Measurements from ENCODE around the gene PSMD4.
A peak's percentile ranks its signal among the peaks of the same experiment; 100 is the strongest.
"Not testable (repeated sequence)": the region's sequence is repeated elsewhere in the genome, so short reads cannot be mapped to it uniquely, and the experiment has no call there.

Gene PSMD4

DNA sequence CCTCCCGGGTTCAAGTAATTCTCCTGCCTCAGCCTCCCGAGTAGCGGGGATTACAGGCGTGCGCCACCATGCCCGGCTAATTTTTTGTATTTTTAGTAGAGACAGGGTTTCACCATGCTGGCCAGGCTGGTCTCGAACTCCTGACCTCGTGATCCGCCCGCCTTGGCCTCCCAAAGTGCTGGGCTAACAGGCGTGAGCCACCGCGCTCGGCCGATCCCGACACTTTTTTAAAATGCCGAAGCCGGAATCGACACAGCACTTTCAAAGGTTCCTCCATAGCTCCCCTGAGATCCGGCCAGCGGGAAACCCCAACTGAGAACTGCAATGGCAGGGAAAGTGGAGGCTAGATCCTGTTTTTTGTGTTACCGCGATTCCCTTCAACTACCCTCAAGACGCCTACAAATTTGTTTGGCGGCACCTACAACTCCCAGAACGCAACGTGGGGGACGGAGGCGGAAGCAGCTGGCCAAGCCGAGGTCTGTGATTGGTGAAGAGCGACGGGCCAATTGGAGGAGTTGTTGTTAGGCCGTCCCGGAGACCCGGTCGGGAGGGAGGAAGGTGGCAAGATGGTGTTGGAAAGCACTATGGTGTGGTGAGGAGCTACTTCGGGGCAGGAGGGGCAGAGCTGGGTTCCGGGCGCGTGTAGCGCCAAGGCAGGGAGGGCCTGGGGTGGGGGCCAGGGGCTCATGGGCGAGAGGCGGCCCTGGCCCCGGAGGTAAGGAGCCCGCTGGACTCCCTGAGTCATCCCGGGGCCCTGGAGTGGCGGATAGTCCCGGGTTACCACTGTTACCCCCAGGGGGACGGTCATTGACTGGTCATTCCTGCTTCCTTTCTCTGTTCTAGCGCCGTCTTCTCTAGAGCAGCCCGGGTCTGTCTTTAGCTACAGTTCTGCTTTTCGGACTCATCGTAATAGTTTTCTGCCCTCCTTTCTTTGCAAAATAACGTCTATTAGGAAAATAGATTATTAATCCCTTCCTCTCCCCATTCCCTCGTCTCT, at the start of gene PSMD4:
PSMD4 (plus strand) TSS at position 518 of the 997 bp plus-strand sequence; CDS start at position 567, 49 bp downstream.
- peak; percentile 87 for DNase-seq (ENCODE audit: low read depth, low spot score)
- Histone ChIP-seq H3K36me3 (ENCODE audit: insufficient read depth, low read length) (peaks cover 2% of the 10 kb centered on the region), H3K27ac (peak within 1 kb of the TSS; percentile 79), H3K9me3 (ENCODE audit: low read depth, low read length) (no peaks in the 10 kb centered on the region), H3K9ac (ENCODE audit: insufficient read length) (peak within 1 kb of the TSS; percentile 96), H3K4me3 (peak within 1 kb of the TSS; percentile 98)
- TF ChIP-seq EZH2 (IDR thresholded peaks at IDR 0.05) (no peak), FOXP2 (optimal IDR thresholded peaks at IDR 0.05; ENCODE audit: control extremely low read depth, extremely low read length, insufficient read depth) (peak; percentile 44), POLR2AphosphoS5 (IDR thresholded peaks at IDR 0.05; ENCODE audit: borderline replicate concordance, low read depth, low read length) (peak; percentile 98)

DNA sequence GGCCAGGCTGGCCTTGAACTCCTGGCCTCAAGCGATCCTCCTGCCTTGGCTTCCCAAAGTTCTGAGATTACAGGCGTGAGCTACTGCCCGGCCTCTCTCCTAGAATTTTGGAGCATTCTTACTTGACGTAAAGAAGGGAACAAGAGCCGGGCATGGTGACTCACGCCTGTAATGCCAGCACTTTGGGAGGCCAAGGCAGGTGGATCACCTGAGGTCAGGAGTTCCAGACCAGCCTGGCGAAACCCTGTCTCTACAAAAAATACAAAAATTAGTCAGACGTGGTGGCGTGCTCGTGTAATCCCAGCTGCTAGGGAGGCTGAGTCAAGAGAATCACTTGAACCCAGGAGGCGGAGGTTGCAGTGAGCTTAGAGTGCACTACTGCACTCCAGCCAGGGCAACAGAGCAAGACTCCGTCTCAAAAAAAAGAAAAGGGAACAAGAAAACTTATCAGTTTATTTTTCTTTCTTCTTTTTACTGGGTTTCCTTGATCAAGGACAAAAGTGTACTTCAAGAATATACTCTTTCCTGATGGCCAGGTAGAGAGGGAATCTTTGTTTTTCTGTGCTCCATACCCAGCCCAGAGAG, 49.1 kb upstream of the PSMD4 start:
- not testable (repeated sequence) for H3K27ac ChIP-seq; H3K4me3 ChIP-seq; H3K9me3 ChIP-seq (ENCODE audit: low read depth, low read length); H3K9ac ChIP-seq (ENCODE audit: insufficient read length); DNase-seq (ENCODE audit: low read depth, low spot score)
- peaks cover 68% of the 10 kb centered on the region for H3K36me3 ChIP-seq (ENCODE audit: insufficient read depth, low read length)

DNA sequence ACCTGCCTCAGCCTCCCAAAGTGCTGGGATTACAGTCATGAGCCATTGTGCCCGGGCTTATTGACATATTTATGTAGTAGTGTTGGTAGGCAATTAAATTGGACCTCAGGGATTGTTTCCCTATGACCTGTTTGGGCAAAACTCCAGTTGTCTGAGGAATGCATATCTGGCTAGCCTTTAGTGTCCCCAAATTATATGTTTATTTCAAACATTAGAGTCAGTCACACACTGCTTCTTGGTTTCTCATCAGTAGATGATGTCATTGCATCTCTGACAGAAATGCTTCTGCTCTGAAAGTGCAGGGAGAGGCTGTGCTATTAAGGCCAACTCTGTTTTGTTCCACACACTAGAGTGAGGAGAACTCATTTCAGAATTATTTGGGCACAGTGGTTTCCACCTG, 43.7 kb upstream of the PSMD4 start:
- no peak for TF ChIP-seq FOXP2 (optimal IDR thresholded peaks at IDR 0.05; ENCODE audit: control extremely low read depth, extremely low read length, insufficient read depth)
- no peak for TF ChIP-seq EZH2 (IDR thresholded peaks at IDR 0.05)
- TF ChIP-seq POLR2AphosphoS5 (IDR thresholded peaks at IDR 0.05; ENCODE audit: borderline replicate concordance, low read depth, low read length): no peak
- Histone ChIP-seq H3K9me3 (ENCODE audit: low read depth, low read length) (no peaks in the 10 kb centered on the region), H3K27ac (0 out of 2 replicates have a peak overlapping the region, but pooled peaks have one; percentile 21), H3K4me3 (no peak overlapping the region), H3K36me3 (ENCODE audit: insufficient read depth, low read length) (peaks cover 66% of the 10 kb centered on the region), H3K9ac (ENCODE audit: insufficient read length) (no peak overlapping the region)
- no peak for DNase-seq (ENCODE audit: low read depth, low spot score)

DNA sequence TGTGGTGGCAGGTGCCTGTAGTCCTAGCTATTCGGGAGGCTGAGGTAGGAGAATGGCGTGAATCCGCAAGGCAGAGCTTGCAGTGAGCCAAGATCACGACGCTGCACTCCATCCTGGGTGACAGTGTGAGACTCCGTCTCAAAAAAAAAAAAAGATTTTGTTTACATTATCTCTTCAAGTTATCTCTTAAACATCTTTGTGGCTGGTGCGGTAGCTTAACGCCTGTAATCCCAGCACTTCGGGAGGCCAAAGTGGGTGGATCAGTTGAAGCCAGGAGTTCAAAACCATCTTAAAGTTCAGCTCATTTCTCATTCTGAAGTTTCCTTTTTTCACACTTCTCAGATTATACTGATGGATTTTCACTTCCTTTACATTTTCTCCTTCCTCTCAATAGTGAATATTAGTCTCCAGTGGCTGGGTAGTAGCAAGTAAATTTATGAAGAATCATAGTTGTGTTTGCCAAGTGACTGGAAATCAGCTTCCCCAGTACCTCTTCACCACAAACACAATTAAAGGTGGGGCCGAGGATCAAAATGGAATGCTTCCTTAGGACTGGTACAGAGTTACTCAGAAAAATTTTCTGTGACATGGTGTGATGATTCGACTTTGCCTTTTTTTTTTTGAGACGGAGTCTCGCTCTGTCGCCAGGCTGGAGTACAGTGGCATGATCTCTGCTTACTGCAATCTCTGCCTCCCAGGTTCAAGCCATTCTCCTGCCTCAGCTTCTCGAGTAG, 42.4 kb upstream of the PSMD4 start:
- no peak overlapping the region for H3K9ac ChIP-seq (ENCODE audit: insufficient read length)
- no peak overlapping the region for H3K4me3 ChIP-seq
- no peak overlapping the region for H3K27ac ChIP-seq
- DNase-seq (ENCODE audit: low read depth, low spot score): no peak
- H3K9me3 ChIP-seq (ENCODE audit: low read depth, low read length): no peaks in the 10 kb centered on the region
- H3K36me3 ChIP-seq (ENCODE audit: insufficient read depth, low read length): peaks cover 55% of the 10 kb centered on the region
- TF ChIP-seq FOXP2 (optimal IDR thresholded peaks at IDR 0.05; ENCODE audit: control extremely low read depth, extremely low read length, insufficient read depth) (no peak), POLR2AphosphoS5 (IDR thresholded peaks at IDR 0.05; ENCODE audit: borderline replicate concordance, low read depth, low read length) (no peak), EZH2 (IDR thresholded peaks at IDR 0.05) (no peak)

DNA sequence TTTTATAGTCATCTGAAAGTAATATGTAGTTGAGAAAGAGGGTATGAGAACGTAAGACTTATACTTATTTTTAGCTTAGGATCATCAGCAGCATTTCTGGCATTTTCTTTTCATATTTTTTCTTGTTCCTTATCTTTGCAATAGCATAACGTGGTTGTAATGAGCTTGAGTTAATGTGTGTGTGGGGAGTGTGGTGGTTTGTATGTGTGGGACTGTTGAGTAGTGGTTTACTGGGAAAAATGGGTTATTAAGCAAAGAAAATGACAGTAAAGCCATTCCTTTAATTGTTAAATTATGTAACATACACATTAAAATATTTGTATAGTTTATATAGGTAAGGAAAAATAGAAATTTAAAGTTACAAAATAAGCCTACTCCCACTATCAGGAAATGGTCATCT, 41.0 kb upstream of the PSMD4 start:
- no peak overlapping the region for H3K9ac ChIP-seq (ENCODE audit: insufficient read length)

DNA sequence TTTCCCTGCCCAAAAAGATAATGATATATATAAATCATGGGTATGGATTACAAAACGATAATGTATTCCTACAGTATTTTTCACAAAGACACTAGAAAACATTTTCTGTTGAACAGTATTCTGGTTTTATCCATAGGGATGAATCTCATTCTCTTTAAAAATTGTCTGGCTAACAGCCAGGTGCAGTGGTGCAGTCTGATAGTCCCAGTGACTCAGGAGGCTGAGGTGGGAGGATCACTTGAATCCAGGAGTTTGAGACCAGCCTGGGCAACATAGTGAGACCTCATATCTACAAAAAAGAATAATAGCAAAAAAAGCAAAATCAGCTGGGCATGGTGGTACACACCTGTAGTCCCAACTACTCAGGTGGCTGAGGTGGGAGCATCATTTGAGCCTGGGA, 32.9 kb upstream of the PSMD4 start:
- Histone ChIP-seq H3K36me3 (ENCODE audit: insufficient read depth, low read length) (peaks cover 41% of the 10 kb centered on the region), H3K27ac (no peak overlapping the region), H3K4me3 (no peak overlapping the region), H3K9ac (ENCODE audit: insufficient read length) (no peak overlapping the region), H3K9me3 (ENCODE audit: low read depth, low read length) (no peaks in the 10 kb centered on the region)
- DNase-seq (ENCODE audit: low read depth, low spot score): no peak
- TF ChIP-seq POLR2AphosphoS5 (IDR thresholded peaks at IDR 0.05; ENCODE audit: borderline replicate concordance, low read depth, low read length) (no peak), EZH2 (IDR thresholded peaks at IDR 0.05) (no peak)

More for the DNA sequence above, 41.0 kb upstream of the PSMD4 start:
- peaks cover 50% of the 10 kb centered on the region for H3K36me3 ChIP-seq (ENCODE audit: insufficient read depth, low read length)
- H3K27ac ChIP-seq: no peak overlapping the region
- TF ChIP-seq POLR2AphosphoS5 (IDR thresholded peaks at IDR 0.05; ENCODE audit: borderline replicate concordance, low read depth, low read length) (no peak), EZH2 (IDR thresholded peaks at IDR 0.05) (no peak), FOXP2 (optimal IDR thresholded peaks at IDR 0.05; ENCODE audit: control extremely low read depth, extremely low read length, insufficient read depth) (no peak)
- DNase-seq (ENCODE audit: low read depth, low spot score): no peak
- no peak overlapping the region for H3K4me3 ChIP-seq
- H3K9me3 ChIP-seq (ENCODE audit: low read depth, low read length): no peaks in the 10 kb centered on the region

DNA sequence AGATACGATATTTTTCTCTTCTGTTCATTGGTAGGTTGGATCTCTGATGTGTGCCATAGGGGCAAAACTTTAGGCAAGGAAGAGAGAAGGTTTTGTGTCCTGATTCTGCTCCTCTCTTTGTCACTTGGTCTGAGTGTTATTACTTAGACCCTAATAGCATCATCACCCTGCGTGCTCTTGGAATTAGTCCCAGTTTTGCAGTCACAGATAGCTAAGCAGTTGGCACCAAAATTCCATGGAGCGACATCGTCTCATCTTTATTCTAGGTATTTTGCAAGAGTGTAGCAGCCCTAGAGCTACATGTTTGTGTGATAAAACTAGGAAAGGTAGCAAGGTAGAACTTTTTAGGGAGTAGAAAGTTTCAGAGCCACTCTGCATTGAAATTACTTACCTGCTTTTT, 32.4 kb upstream of the PSMD4 start:
- Histone ChIP-seq H3K9me3 (ENCODE audit: low read depth, low read length) (no peaks in the 10 kb centered on the region), H3K36me3 (ENCODE audit: insufficient read depth, low read length) (peaks cover 41% of the 10 kb centered on the region), H3K9ac (ENCODE audit: insufficient read length) (no peak overlapping the region), H3K4me3 (no peak overlapping the region), H3K27ac (peak overlapping the region; percentile 13; the same call in 1 of the 2 replicates)
- TF ChIP-seq POLR2AphosphoS5 (IDR thresholded peaks at IDR 0.05; ENCODE audit: borderline replicate concordance, low read depth, low read length) (no peak), EZH2 (IDR thresholded peaks at IDR 0.05) (no peak), FOXP2 (optimal IDR thresholded peaks at IDR 0.05; ENCODE audit: control extremely low read depth, extremely low read length, insufficient read depth) (no peak)
- DNase-seq (ENCODE audit: low read depth, low spot score): no peak

DNA sequence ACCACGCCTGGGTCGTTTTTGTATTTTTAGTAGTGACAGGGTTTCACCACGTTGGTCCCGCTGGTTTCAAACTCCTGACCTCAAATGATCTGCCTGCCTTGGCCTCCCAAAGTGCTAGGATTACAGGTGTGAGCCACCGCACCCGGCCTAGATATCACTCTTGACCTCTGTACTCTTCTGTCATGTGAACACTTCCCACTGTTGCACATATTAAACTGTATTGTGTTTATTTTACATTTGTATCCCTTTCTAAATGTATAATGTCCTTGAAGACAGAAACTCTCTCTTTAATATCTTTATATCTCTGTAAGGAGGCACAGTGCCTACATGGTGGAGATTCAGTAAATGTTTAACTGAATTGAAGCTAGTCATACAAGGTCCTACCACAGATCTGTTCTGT, 19.3 kb upstream of the PSMD4 start:
- no peak for DNase-seq (ENCODE audit: low read depth, low spot score)
- H3K4me3 ChIP-seq: no peak overlapping the region
- H3K9ac ChIP-seq (ENCODE audit: insufficient read length): no peak overlapping the region
- H3K36me3 ChIP-seq (ENCODE audit: insufficient read depth, low read length): peaks cover 88% of the 10 kb centered on the region
- TF ChIP-seq POLR2AphosphoS5 (IDR thresholded peaks at IDR 0.05; ENCODE audit: borderline replicate concordance, low read depth, low read length) (no peak), FOXP2 (optimal IDR thresholded peaks at IDR 0.05; ENCODE audit: control extremely low read depth, extremely low read length, insufficient read depth) (no peak), EZH2 (IDR thresholded peaks at IDR 0.05) (no peak)
- no peaks in the 10 kb centered on the region for H3K9me3 ChIP-seq (ENCODE audit: low read depth, low read length)
- no peak overlapping the region for H3K27ac ChIP-seq
